GM19035 (cell line): Measurements from ENCODE around the gene FAM3A.

ENCODE experiments used
- ATAC-seq: cut with Tn5 transposase; IDR thresholded peaks from one replicate; pipeline ENCODE4 v1.9.1; 2021; ENCODE audit not compliant: unreplicated experiment

The FAM3A gene

GRCh38 chrX:154481911-154482601 is 34.0 kb downstream of the FAM3A start:
- no peak for ATAC-seq

DNA sequence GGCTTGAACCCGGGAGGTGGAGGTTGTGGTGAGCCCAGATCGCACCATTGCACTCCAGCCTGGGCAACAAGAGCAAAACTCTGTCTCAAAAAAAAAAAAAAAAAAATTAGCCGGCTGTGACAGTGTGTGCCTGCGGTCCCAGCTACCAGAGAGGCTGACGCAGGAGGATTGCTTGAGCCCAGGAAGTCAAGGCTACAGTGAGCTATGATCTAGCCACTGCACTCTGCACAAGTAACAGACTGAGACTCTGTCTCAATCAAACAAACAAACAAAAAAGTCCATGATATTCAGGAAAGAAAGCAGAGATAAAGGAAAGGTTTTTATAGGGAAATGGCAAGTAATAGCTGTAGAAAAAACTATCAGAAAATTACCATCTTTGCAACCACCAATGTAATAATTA is 34.8 kb downstream of the FAM3A start:
- ATAC-seq = no peak

DNA sequence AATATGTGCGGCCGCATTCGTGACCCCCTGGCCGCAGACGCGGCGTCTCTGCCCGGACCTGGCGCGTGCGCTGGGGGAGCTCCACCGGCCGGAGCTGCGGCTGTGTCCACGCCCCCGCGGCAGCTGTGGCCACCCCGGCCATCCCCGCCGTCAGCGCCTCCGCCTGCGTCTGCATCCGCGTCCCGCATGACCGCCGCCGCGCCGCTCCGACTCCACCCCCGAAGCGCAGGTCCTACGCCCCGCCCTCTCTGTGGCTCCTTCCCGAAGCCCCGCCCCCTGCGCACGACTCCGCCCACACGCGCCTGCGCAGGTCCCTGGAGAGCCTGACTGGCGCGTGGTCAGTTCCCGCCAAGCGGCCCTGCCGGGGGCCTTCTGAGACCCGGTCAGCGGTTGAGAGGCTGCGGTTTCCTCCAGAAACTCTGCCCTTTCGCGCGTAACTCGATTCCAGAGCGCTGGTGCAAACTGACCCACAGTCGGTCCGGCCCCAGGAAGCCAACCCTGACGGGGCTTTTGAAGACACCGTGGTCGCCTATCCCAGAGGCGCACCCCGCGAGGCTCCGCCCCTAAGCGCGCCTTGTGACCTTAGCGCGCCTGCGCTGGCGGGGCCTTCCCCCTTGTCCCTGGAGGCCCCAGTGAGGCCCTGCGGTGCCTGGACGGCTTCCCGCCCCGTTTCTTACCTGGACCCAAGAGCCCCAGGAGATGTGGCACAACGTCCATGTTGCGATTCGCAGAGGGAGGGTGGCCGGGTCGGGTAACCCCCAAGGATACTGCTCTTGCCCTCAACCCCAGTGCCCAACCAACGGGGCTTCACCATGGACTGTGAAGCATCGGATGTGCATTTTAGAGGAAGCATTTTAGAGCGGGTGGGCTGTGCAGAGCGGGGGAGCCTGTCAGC is 37.1 kb downstream of the FAM3A start, which contains the start of gene LAGE3:
Gene LAGE3 (minus strand): TSS at position 554 of the 895 bp plus-strand sequence. CDS start 366 bp downstream, at position 188.
- ATAC-seq = peak; percentile 81

DNA sequence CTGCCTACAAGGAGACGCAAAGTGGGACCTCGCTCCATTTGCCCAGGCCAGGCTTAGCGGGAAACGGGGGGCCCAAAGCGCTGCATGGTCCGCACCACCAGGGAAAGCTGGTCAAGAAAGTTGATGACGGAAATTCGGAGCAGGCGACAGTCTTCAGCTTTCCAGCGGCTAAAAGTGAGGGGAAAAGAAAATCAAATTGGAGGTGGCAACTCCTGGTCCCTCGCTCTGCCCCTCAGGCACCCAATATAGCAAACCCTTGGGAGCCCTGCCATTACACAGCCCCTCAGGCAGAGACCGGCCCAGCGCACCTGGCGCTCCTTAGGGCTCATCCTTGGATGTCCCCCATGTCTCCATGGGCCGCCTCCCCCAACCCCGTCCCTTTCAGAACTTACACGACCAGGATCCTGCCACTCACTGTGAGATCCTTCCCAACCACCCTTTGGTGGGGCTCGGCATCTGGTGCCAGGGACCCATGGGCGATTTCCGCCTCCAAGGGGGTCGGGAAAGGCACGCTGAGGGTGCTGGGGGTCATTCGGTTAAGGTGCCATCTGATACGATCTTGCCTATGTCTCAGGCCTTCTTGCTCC is 38.0 kb downstream of the FAM3A start:
- ATAC-seq = no peak

- no peak for ATAC-seq
Observed at GRCh38 chrX:154476821-154477220, 39.2 kb downstream of the FAM3A start.

DNA sequence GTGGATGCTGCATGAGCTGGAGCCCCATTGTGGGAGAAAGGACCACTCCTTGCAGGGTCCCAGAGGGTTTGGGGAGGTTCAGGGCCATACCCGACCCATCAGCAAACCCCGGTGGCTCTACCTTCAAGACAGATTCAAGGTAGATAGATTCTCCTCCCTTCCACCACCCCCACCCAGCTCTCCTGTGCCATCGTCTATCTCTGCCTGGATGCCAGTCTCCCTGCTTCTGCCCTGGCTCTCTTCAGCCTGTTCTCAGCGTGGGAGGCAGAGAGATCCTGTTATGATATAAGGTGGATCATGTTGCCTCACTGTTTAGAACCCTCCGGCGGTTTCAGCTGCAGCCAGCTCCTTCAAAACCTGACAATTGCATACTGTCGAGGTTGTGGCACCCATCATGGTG is 42.3 kb downstream of the FAM3A start:
- no peak for ATAC-seq

DNA sequence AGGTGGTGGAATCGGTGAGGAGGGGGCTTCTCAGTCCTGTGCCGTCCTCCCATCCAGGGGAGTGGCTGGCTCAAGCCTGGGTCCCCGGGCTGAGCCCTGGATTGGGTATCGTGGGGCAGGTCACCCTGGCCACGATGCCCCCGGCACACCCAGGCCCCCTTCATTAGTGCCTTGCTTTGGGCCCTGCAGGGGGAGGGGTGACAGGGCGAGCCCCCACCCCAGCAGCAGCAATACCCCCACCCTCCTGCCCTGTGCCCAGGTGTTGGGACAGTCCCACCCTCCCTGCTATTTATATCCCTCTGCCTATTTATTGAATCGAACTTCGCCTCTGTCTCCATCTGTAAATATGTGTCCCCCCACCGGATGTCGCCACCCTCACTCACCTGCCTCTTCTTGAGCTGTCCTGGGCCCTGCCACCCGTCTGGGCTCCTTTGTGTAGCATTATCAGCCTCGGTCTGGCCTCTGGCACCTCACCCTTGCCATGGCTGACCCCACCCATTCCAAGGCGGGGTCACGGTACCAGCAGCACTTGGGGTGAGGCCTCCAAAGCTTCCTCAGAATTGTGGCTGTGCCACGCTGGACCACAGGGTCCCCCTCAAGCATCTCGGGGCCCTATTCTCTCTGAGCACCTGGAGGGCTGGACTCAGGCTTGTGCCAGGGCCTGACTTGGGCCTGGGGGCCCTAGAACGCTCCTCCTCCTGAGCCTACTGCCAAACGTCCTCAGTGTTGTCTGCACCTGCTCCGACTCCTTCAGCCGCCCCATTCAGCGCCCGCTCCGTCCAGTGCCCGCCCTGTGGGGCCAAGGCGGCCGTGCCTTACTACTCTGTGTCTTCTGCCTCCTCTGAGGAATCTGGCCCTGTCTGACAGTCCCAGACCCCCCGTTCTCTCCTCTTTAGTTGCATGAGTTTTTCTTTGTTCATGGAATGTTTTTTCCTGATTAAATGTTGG is 43.1 kb downstream of the FAM3A start:
- no peak for ATAC-seq

DNA sequence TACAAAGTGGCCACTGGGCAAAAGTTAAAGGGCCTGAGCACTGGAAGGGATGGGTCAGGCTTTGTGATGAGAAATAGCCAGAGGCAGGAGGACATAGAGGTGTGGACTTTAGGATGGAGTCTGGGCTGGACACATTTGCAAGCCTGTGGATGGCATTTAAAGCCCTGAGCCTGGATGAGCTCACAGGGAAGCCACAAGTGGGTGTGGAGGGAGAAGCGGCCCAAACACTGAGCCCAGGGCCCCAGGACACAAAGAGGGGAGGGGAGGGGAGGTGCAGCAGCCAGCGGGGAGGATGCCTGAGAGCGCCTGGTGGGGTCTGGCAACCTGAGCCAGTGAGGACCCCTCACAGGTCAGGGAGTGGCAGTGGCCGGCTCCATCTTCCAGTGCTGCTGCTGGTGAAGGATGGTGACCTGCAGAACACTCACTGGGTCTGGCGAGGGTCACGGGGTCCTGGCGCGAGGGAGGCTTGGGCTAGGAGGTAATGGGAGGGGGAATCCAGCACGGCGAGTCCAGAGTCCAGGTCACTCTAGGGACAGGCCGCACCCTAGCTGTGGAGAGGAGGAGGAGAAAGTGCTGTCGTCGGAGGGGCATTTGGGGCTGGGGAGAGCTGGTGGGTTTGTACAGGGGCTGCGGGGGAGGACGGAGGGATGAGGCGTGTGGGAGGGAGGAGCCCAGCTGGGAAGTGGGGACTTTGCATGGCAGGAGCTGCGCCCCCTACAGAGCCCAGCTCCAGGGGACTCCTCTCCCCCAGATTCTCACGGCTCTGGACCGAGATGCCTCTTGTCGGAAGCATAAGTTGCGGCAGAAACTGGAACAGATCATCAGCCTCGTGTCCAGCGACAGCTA is 44.0 kb downstream of the FAM3A start:
- no peak for ATAC-seq

GRCh38 chrX:154470914-154471568 is 45.0 kb downstream of the FAM3A start:
- ATAC-seq = no peak

GRCh38 chrX:154470434-154470833 is 45.6 kb downstream of the FAM3A start:
- no peak for ATAC-seq

GRCh38 chrX:154469880-154470279 is 46.2 kb downstream of the FAM3A start:
- no peak for ATAC-seq

DNA sequence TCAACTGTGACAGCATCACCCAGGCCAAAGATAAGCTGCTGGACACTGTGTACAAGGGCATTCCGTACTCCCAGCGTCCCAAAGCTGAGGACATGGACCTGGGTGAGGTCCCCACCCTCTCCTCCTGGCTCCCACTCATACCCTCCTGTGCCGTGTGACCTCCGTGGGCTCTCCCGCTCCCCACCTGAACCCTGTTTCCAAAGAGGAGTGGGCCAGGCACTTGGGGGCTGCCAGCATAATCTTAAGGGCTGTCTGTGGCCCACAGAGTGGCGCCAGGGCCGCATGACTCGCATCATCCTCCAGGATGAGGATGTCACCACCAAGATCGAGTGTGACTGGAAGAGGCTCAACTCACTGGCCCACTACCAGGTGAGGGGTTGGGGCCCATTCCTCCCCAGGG is 46.9 kb downstream of the FAM3A start:
- no peak for ATAC-seq

GRCh38 chrX:154468217-154468616 is 47.8 kb downstream of the FAM3A start:
- no peak for ATAC-seq

DNA sequence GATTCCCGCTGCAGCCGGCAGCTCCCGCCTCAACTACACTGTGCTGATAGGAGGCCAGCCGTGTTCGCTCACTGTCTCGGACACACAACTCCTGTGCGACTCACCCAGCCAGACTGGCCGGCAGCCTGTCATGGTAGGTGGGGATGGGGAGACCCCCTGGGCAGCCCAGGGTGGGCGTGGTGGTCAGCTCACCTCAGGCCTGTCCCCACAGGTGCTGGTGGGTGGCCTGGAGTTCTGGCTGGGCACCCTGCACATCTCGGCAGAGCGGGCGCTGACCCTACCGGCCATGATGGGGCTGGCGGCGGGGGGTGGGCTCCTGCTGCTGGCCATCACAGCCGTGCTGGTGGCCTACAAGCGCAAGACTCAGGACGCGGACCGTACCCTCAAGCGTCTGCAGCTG is 48.5 kb downstream of the FAM3A start:
- no peak for ATAC-seq

GRCh38 chrX:154466907-154467306 is 49.1 kb downstream of the FAM3A start:
- no peak for ATAC-seq

- no peak for ATAC-seq
Observed at GRCh38 chrX:154466036-154466435, 50.0 kb downstream of the FAM3A start.

GRCh38 chrX:154465601-154466000 is 50.4 kb downstream of the FAM3A start:
- ATAC-seq = no peak

DNA sequence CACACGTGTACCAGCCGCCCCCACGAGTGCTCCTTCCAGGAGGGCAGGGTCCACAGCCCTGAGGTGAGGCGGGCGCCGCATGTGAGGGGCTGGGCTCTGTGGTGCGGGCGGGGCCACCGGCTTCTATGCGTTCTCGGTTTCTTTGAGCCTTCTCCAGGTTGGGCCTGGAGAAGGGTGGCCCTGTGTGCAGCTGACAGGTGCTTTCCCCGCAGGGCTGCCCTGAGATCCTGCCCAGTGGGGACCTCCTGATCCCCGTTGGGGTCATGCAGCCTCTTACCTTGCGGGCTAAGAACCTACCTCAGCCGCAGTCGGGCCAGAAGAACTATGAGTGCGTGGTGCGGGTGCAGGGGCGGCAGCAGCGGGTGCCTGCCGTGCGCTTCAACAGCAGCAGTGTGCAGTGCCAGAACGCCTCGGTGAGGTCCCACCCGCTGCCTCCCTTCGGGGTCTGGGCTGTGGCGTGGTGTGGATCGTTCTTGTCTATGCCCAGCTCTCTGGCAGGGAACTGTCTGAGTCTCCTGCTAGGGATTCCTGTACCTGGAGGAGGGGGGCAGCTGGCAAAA is 51.1 kb downstream of the FAM3A start:
- ATAC-seq = no peak

- ATAC-seq = no peak
Observed at GRCh38 chrX:154463611-154464220, 52.3 kb downstream of the FAM3A start.
